T-helper 1 cell treated with Interleukin-12 subunit alpha and Interleukin-12 subunit beta and Interleukin-4 antibody, amounts not matched to agents 30 ng/mL and 1 ng/mL, for 36 hours (primary cell): Measurements from ENCODE around the gene CEP44. TPM values are rescaled to one million over a fixed set of nuclear protein-coding genes. Genes with fewer than 3 reads are reported as not detected.
"Not testable (repeated sequence)": the region's sequence is repeated elsewhere in the genome, so short reads cannot be mapped to it uniquely, and the experiment has no call there.

Experiments
- intact Hi-C: fragments of 100-400 bp; cut with micrococcal nuclease; formaldehyde crosslinking; loops from one replicate; pipeline ENCODE4 v1.15.1; 2024
- total RNA-seq: library from RNA; stranded (reverse); gene quantifications from 2 replicates; pipeline ENCODE4 v1.2.3, GENCODE V29; 2022

The CEP44 gene
- total RNA-seq, 1 donor from 2014 or later = 15.6 TPM

GRCh38 chr4:174277433-174277832, 6.3 kb upstream of the CEP44 start:
- intact Hi-C loops = no loop called here

GRCh38 chr4:174278467-174278866, 5.2 kb upstream of the CEP44 start:
- intact Hi-C loops = no loop called here

- intact Hi-C loops = loop anchor here (5.0 to 10.0 kb wide), 2 partner anchors 313 to 855 kb away; no protein-coding TSS in a partner anchor
These were observed 4.1 kb upstream of the CEP44 start for GRCh38 chr4:174279433-174280155.

- intact Hi-C loops = loop anchor here (5.0 to 10.0 kb wide), 2 partner anchors 311 to 856 kb away; no protein-coding TSS in a partner anchor
These were observed 2.5 kb upstream of the CEP44 start for GRCh38 chr4:174281182-174281737.

GRCh38 chr4:174281901-174282300, 1.8 kb upstream of the CEP44 start:
- intact Hi-C loops = loop anchor here (2.0 to 10.0 kb wide), 4 partner anchors 59 to 857 kb away; no protein-coding TSS in a partner anchor

- intact Hi-C loops = loop anchor here (1.0 to 10.0 kb wide), 12 partner anchors 36 to 1912 kb away; partner anchors contain the start of genes HMGB2, HPGD, SAP30 and SPATA4
These were observed 740 bp upstream of the CEP44 start for GRCh38 chr4:174282836-174283506.

DNA sequence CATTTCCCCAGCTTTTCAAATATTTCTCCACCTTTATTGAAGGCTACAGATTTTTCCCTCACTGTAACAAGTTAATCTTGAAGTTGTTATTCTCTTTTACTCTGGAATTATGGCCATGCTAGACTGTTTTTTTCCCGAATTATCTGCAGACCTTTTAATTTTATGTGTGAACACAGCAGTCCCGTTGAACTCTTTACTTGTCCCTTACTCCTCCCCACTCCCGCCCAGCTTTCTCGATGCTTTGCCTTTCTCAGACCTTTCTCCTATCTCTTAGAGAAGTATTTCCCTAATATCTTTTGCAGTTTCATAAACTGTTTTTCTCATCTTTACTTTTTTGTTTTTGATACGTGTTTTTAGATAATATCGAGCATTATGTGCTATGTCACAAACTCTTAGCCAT, 776 bp downstream of the CEP44 start:
- intact Hi-C loops = loop anchor here (5.0 to 10.0 kb wide), 2 partner anchors 308 to 860 kb away; no protein-coding TSS in a partner anchor

DNA sequence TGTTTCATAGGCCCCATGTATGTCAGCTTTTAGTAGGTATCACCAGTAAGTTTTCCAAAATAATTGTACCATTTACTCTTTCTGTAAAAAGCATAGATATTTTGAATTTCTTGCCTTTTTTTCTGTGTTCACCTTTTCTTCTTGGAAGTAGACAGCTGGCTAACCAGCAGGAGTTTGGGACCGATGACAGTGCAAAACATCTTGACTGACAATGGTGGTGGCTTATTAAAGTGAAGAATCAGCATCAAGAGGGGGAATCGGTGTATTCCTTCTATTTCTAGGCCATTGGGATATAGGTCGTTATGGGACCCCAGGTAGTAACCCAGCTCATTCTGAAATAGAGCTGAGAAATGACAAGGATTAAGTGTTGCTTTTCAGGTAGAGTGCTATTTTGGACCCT, 3.2 kb downstream of the CEP44 start:
- intact Hi-C loops = loop anchor here (10.0 kb wide), 1 partner anchor 862 kb away; no protein-coding TSS in a partner anchor

- intact Hi-C loops = no loop called here
These were observed 8.8 kb downstream of the CEP44 start for GRCh38 chr4:174292473-174292872.

DNA sequence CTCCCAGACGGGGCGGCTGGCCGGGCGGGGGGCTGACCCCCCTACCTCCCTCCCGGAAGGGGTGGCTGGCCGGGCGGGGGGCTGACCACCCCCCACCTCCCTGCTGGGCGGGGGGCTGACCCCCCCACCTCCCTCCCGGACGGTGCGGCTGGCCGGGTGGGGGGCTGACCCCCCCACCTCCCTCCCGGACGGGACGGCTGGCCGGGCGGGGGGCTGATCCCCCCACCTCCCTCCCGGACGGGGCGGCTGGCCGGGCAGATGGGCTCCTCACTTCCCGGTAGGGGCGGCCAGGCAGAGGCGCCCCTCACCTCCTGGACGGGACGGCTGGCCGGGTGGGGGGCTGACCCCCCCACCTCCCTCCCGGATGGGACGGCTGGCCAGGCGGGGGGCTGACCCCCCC, 10.9 kb downstream of the CEP44 start:
- intact Hi-C loops = not testable (repeated sequence)

DNA sequence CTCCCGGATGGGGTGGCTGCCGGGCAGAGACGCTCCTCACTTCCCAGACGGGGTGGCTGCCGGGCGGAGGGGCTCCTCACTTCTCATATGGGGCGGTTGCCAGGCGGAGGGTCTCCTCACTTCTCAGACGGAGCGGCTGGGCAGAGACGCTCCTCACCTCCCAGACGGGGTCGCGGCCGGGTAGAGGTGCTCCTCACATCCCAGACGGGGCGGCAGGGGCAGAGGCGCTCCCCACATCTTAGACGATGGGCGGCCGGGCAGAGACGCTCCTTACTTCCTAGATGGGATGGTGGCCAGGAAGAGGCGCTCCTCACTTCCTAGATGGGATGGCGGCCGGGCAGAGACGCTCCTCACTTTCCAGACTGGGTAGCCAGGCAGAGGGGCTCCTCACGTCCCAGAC, 11.4 kb downstream of the CEP44 start:
- intact Hi-C loops = not testable (repeated sequence)

DNA sequence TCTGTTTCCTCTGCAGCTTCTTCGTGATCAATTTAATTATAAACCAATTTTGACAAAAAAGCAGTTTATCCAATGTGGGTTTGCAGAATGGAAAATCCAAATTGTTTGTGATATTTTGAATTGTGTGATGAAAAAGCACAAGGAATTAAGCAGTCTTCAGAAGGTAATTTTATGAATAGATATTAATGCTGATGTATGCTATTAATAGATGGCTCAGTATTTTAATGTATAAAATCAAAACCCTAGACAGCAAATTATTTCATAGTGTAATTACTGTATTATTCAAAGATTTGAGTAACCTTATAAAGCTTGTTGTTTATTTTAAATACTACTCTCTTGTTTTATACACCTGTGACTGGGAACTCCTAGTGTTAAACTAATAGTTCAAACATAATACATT, 20.0 kb downstream of the CEP44 start:
- intact Hi-C loops = no loop called here

GRCh38 chr4:174304664-174305063, 21.0 kb downstream of the CEP44 start:
- intact Hi-C loops = no loop called here

DNA sequence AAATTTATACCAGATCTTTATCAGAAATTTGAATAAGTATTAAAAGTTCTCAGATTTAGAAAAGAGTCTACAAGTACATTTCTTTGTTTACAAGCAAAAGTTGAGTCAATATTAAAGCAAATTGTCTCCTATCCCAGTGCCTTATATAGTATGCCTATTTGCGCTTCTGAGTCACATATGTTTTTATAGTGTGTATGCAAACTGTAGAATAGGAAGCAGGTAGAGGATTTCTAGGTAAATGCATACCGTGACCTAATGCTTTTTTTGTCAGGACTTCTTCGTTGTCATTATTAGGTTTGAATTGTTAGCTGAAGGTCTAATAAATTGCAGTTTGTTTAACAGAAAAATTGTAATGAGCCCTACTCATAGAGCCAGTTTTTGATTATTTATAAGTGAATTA, 22.2 kb downstream of the CEP44 start:
- intact Hi-C loops = no loop called here

DNA sequence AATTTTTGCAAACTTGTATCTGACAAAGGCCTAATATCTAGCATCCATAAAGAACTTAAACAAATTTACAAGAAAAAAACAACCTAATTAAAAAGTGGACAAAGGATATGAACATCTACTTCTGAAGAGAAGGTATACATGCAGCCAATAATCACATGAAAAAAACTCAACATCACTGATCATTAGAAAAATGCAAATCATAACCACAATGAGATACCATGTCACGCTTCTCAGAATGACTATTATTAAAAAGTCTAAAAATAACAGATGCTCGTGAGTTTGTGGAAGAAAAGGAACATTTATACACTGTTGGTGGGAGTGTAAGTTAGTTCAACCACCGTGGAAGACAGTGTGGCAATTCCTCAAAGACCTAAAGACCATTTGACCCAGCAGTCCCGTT, 24.0 kb downstream of the CEP44 start:
- intact Hi-C loops = no loop called here

GRCh38 chr4:174312993-174313392, 29.3 kb downstream of the CEP44 start:
- intact Hi-C loops = no loop called here

- intact Hi-C loops = no loop called here
These were observed 30.6 kb downstream of the CEP44 start for GRCh38 chr4:174314274-174314673.

- intact Hi-C loops = no loop called here
These were observed 31.1 kb downstream of the CEP44 start for GRCh38 chr4:174314770-174315169.

- intact Hi-C loops = no loop called here
These were observed 32.8 kb downstream of the CEP44 start for GRCh38 chr4:174316546-174316945.

DNA sequence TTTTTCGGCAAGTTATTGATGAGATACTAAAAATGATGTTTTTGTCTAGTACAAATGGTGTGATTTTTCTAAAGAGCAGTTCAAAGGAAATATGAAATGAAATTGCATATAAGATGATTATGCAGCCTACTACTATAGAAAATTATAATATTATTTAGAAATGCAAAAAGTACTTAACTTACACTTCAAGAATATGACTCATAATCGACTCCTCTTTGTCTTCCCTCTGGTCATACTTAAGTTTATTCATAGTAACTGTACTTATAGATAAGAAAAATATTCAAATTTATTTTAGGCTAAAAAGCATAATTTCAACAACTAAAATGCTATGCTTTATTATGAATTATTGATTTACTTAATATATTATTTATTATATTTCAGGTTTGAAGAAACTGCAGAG, 33.2 kb downstream of the CEP44 start:
- intact Hi-C loops = no loop called here

DNA sequence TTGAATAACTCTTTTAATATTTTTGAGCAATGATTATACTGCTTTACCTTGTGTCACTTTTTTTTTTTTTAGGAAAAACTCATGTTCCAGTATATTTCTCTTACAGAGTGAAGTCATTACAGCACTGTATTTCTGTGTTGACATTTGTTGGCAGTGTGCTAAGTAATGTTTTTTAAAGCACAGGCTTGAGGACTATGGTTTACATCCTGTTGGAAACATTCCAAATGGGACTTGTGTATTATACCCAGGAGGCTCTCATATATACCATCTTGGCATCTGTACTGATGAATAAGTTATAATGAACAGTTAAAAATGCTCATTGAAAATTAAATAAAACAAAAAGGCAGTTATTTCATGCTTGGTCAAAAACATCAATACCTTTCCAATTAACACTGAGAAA, 33.8 kb downstream of the CEP44 start:
- intact Hi-C loops = no loop called here
